Ovary (tissue), 9 donors: ENCODE measurements around the gene RASAL2. TPM values are rescaled to one million over a fixed set of nuclear protein-coding genes. Genes with fewer than 3 reads are reported as not detected.

Experiments
- DNase-seq, 5 donors: peaks; one replicate each; pipeline ENCODE4 v3.0.0-alpha.2; 2019 to 2020
- H3K27ac ChIP-seq, 2 donors: fragments of 200-600 bp; one replicate each; pipeline versions ENCODE4 v1.5.1 to v1.8.0; 2019 to 2022
- H3K27me3 ChIP-seq: fragments of 200-600 bp; one replicate; pipeline ENCODE4 v1.8.0; 2022
- H3K36me3 ChIP-seq: fragments of 200-600 bp; sonication (generic); one replicate; pipeline ENCODE4 v1.5.1; 2019
- H3K4me1 ChIP-seq: one replicate; pipeline ENCODE4 v1.8.1; 2013; ENCODE audit warnings: mild to moderate bottlenecking, moderate library complexity; ENCODE audit not compliant: insufficient read depth
- H3K4me3 ChIP-seq: fragments of 200-600 bp; sonication (generic); one replicate; pipeline ENCODE4 v1.5.1; 2017
- H3K9me3 ChIP-seq, 2 donors: fragments of 200-600 bp in 1 of 2; sonication (generic) in 1 of 2; one replicate each; pipeline versions ENCODE4 v1.5.1 to v1.8.1; 2013 to 2019; ENCODE audit warnings: mild to moderate bottlenecking in 1 of 2, moderate library complexity in 1 of 2
- EP300 ChIP-seq: sonication (generic); formaldehyde crosslinking; IDR thresholded peaks from one replicate; pipeline ENCODE4 v1.6.1; 2017; ENCODE audit warnings: antibody characterized with exemption
- POLR2A ChIP-seq: fragments of 450-650 bp; IDR thresholded peaks from one replicate; pipeline ENCODE4 v1.6.1; 2017; ENCODE audit warnings: antibody characterized with exemption, mild to moderate bottlenecking, moderate library complexity
- WGBS, 3 donors: extraction: QIAGEN DNeasy Blood & Tissue Kit in 1 of 3; methylation state at CpG; one replicate each; pipeline versions ENCODE4 v1.1.5 to v1.1.7; 2013 to 2017; 5-methylcytosine and 5-hydroxymethylcytosine counted together
- intact Hi-C, 4 donors: fragments of 100-400 bp; cut with DNase I; formaldehyde crosslinking; loops; one replicate each; pipeline versions ENCODE4 v1.11.0 to v1.15.1; 2022 to 2023
- polyA plus RNA-seq, 2 donors: library from polyadenylated mRNA; stranded (reverse); fragments of 200-250 nt in 1 of 2; fragments of 350-450 nt in 1 of 2; fragmentation: Illumina TruSeq in 1 of 2; extraction: RNeasy Lipid Tissue Mini Kit (QIAGEN cat#74804) in 1 of 2; gene quantifications; one replicate each; pipeline ENCODE4 v1.2.3, GENCODE V29; 2013 to 2014
- total RNA-seq, 7 donors: library from RNA; depleted of rRNA in 2 of 7; stranded (reverse); fragments of >200 nt in 2 of 7; fragmentation: NEBNext Ultra II Directional in 3 of 7; extraction: Animal tissue kit (Norgen Biotek cat#: 25700) in 3 of 7; gene quantifications; one replicate each; pipeline versions ENCODE4 v1.1.0 to v1.2.4, GENCODE V29; 2016 to 2023
- TF ChIP-seq, protein P1 (sequence below), 3 donors: fragments of 450-650 bp in 2 of 3; fragments of 200-600 bp in 1 of 3; IDR thresholded peaks; one replicate each; pipeline versions ENCODE4 v1.5.1 to v1.8.0; 2016 to 2022; ENCODE audit warnings: antibody characterized with exemption in 3 of 3, mild to moderate bottlenecking in 1 of 3
- donor health status: DM: no; HTN: no; CAD: no; lungs with moderate emphysema.
- donor health status: DM: no; HTN: no; CAD: no.
- donor health status: Bipolar disorder and iron deficiency.
- donor health status: DM: yes; HTN: yes; CAD: no.
- donor health status: DM: no; HTN: no; CAD: no.
- donor health status: DM: yes; HTN: yes; CAD: no.

The RASAL2 gene
- total and polyA plus RNA-seq, 9 donors = 4.2 to 20.5 (median 11.5) TPM

DNA sequence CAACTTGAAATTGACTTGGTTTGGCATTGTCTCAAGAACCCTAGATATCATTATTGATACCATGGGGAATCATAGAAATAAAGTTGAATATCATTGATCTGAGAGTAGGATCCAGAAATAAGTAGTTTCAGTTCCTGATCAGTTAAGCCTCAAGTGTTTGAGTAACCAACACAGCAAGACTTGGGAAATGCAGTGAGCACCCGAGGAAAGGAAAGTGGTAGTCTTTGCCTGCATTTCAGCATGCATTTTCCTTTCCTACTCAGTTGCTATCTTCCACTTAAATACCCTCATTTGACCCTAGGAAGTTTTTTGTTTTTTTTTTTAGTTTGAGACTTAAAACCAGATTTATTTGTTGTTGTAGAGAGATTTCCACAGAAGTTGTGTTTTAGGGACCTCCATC is 383.9 kb downstream of the RASAL2 start:
- TF ChIP-seq, protein P1, sequence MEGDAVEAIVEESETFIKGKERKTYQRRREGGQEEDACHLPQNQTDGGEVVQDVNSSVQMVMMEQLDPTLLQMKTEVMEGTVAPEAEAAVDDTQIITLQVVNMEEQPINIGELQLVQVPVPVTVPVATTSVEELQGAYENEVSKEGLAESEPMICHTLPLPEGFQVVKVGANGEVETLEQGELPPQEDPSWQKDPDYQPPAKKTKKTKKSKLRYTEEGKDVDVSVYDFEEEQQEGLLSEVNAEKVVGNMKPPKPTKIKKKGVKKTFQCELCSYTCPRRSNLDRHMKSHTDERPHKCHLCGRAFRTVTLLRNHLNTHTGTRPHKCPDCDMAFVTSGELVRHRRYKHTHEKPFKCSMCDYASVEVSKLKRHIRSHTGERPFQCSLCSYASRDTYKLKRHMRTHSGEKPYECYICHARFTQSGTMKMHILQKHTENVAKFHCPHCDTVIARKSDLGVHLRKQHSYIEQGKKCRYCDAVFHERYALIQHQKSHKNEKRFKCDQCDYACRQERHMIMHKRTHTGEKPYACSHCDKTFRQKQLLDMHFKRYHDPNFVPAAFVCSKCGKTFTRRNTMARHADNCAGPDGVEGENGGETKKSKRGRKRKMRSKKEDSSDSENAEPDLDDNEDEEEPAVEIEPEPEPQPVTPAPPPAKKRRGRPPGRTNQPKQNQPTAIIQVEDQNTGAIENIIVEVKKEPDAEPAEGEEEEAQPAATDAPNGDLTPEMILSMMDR (IDR thresholded peaks at IDR 0.05) = no peak
- TF ChIP-seq POLR2A = no peak
- TF ChIP-seq EP300 = no peak
- no peaks in the 10 kb centered on the region for H3K4me1 ChIP-seq
- no peak overlapping the region for H3K27ac ChIP-seq
- H3K36me3 ChIP-seq = no peaks in the 10 kb centered on the region
- DNase-seq = no peak
- intact Hi-C loops = no loop called here
- H3K4me3 ChIP-seq = no peak overlapping the region
- no peaks in the 10 kb centered on the region for H3K9me3 ChIP-seq
- WGBS, 3 donors = 48 to 62% (median 56%) methylated on average over 1 of the region's 1 CpG
- no peaks in the 10 kb centered on the region for H3K27me3 ChIP-seq

DNA sequence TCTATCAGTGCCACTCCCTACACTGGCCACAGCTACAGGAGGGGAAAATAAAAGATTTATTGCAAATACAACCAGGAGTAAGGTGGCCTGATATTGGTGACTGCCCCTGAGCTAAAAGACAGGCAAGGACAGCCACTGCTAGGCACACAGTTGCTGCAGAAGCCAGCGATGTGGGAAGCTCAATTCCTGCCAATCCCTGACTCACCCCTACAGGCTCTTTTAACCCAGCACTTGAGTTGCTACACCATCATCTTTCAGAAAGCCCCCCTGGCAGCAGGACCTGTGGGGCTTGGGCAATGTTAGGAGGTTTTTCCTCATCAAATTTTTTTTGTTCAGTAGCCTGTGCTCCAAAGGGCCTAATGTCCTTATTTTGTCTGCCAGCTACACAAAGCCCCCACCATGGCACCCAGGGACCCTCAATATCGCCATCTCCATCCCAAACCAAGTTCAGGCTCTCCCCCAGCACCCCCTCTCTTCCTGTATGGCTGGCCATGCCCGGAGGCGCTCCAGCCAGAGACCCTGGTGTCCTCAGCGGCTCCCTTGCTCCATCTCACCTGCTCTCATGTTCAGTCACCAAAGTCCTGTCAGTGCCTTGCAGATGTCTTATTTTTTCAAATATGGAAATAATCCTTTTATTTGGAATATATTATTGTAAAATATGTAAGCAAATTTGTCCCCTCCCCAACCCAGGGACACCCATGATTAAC is 389.5 kb downstream of the RASAL2 start:
- intact Hi-C loops = no loop called here
- no peaks in the 10 kb centered on the region for H3K27me3 ChIP-seq
- no peaks in the 10 kb centered on the region for H3K4me1 ChIP-seq
- no peaks in the 10 kb centered on the region for H3K36me3 ChIP-seq
- WGBS, 3 donors = 89 to 93% (median 92%) methylated on average over 5 of the region's 5 CpGs
- no peak overlapping the region for H3K27ac ChIP-seq
- TF ChIP-seq EP300 = no peak
- TF ChIP-seq POLR2A = no peak
- TF ChIP-seq, protein P1 (IDR thresholded peaks at IDR 0.05) = no peak
- no peak overlapping the region for H3K4me3 ChIP-seq
- H3K9me3 ChIP-seq = no peaks in the 10 kb centered on the region
- no peak for DNase-seq

DNA sequence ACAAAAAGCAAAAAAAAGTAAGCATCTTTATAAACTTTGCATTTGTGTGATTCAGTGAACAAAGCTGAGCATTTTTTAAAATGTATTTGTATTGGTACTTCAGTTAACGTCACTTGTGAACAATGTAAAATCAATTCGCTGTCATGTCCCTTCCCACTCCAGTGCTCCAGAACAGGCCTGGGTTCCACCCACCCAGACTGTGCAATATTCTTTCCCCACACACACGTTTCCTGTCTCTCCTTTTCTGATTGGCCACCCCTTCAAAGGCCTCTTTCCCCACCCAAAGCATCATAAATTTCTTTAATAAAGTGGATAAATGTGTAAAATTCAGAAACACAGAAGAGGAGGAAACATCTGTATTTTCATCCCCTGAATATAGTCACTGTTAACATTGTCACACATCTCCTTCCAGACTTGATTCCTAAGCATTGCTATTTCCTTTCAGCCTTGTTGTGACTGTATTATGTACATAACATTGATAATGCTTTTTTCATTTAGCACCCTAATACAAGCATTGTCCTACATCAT is 390.9 kb downstream of the RASAL2 start:
- TF ChIP-seq, protein P1 (IDR thresholded peaks at IDR 0.05) = no peak
- TF ChIP-seq POLR2A = no peak
- no peak for TF ChIP-seq EP300
- no peak overlapping the region for H3K4me3 ChIP-seq
- no peak for DNase-seq
- intact Hi-C loops = no loop called here
- no peaks in the 10 kb centered on the region for H3K27me3 ChIP-seq
- no peaks in the 10 kb centered on the region for H3K36me3 ChIP-seq
- 68 to 69% (median 69%) methylated on average over 3 of the region's 3 CpGs for WGBS, 3 donors
- H3K9me3 ChIP-seq = no peaks in the 10 kb centered on the region
- H3K27ac ChIP-seq = no peak overlapping the region
- H3K4me1 ChIP-seq = no peaks in the 10 kb centered on the region

DNA sequence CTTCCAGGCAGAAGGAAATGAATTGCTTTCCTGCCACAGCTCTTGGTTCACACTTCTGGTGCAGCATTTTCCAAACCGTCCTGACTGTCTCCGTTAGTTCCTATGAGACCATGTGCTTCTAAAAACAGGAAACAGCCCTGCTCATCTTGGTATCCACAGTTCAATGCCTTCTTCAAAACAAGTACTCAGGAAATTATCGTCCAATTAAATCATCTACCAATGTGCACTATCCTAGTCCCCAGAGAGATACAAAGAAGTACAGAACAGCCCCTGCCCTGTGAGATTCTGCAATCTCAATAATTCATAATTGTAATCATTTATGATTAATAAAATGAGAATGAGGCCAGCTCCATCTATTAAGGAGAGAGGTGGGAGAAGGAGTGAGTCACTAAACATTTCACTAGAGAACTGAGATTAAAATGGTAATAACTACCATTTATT is 391.7 kb downstream of the RASAL2 start:
- Histone ChIP-seq H3K27ac (no peak overlapping the region), H3K4me1 (no peaks in the 10 kb centered on the region), H3K36me3 (no peaks in the 10 kb centered on the region), H3K27me3 (no peaks in the 10 kb centered on the region), H3K4me3 (no peak overlapping the region), H3K9me3 (no peaks in the 10 kb centered on the region)
- 24 to 34% (median 24%) methylated on average over 3 of the region's 3 CpGs for WGBS, 3 donors
- TF ChIP-seq, protein P1 (IDR thresholded peaks at IDR 0.05) = no peak
- TF ChIP-seq POLR2A (no peak), EP300 (no peak)
- intact Hi-C loops = no loop called here
- no peak for DNase-seq
